Liver (tissue), 9 donors: ENCODE data around the gene CEP170. TPM values are rescaled to one million over a fixed set of nuclear protein-coding genes. Genes with fewer than 3 reads are reported as not detected.

Experiments
- DNase-seq: peaks from one replicate; pipeline ENCODE4 v3.0.0-alpha.2; 2017; ENCODE audit warnings: low spot score
- H3K27ac ChIP-seq, 2 donors: one replicate each; pipeline ENCODE4 v1.7.0; 2013; ENCODE audit warnings: inconsistent platforms in 2 of 2, low read length in 2 of 2, control low read depth in 1 of 2, low read depth in 1 of 2, mild to moderate bottlenecking in 1 of 2
- H3K27me3 ChIP-seq, 4 donors: one replicate each; pipeline versions ENCODE4 v1.6.1 to v1.7.0; 2013; ENCODE audit warnings: low read length in 3 of 4, inconsistent platforms in 1 of 4, mild to moderate bottlenecking in 1 of 4, moderate library complexity in 1 of 4; ENCODE audit not compliant: control insufficient read depth in 4 of 4, insufficient read depth in 4 of 4
- H3K36me3 ChIP-seq, 4 donors: one replicate each; pipeline versions ENCODE4 v1.6.1 to v1.7.0; 2013; ENCODE audit warnings: low read length in 3 of 4, mild to moderate bottlenecking in 3 of 4, low read depth in 1 of 4, moderate library complexity in 1 of 4; ENCODE audit not compliant: control insufficient read depth in 4 of 4, insufficient read depth in 3 of 4
- H3K4me1 ChIP-seq, 4 donors: one replicate each; pipeline versions ENCODE4 v1.6.1 to v1.7.0; 2013; ENCODE audit warnings: low read length in 3 of 4, mild to moderate bottlenecking in 3 of 4, moderate library complexity in 1 of 4; ENCODE audit not compliant: control insufficient read depth in 4 of 4, insufficient read depth in 4 of 4
- H3K4me3 ChIP-seq, 3 donors: one replicate each; pipeline versions ENCODE4 v1.6.1 to v1.7.0; 2013; ENCODE audit warnings: low read length in 3 of 3, control low read depth in 1 of 3, low read depth in 1 of 3, mild to moderate bottlenecking in 1 of 3
- H3K9ac ChIP-seq, 2 donors: one replicate each; pipeline ENCODE4 v1.7.0; 2013; ENCODE audit warnings: low read length in 2 of 2, mild to moderate bottlenecking in 2 of 2, moderate library complexity in 2 of 2, control low read depth in 1 of 2, low read depth in 1 of 2
- H3K9me3 ChIP-seq, 4 donors: one replicate each; pipeline versions ENCODE4 v1.6.1 to v1.7.0; 2013; ENCODE audit warnings: low read length in 3 of 4; ENCODE audit not compliant: control insufficient read depth in 4 of 4
- CTCF ChIP-seq: fragments of 150-350 bp; IDR thresholded peaks from 2 replicates; pipeline ENCODE4 v1.5.1; 2017; ENCODE audit warnings: improper control_type of control experiment, low read depth, low read length; ENCODE audit not compliant: missing input control
- EGR1 ChIP-seq, 2 donors: IDR thresholded peaks; 2 replicates each; pipeline ENCODE4 v1.6.1; 2016 to 2018; ENCODE audit warnings: antibody characterized with exemption in 2 of 2, low read depth in 2 of 2
- FOXA1 ChIP-seq: IDR thresholded peaks from 2 replicates; pipeline ENCODE4 v1.6.1; 2016; ENCODE audit warnings: antibody characterized with exemption
- FOXA2 ChIP-seq: IDR thresholded peaks from 2 replicates; pipeline ENCODE4 v1.6.1; 2016; ENCODE audit warnings: antibody characterized with exemption
- GABPA ChIP-seq, 2 donors: IDR thresholded peaks in 1 of 2; conservative IDR thresholded peaks in 1 of 2; 2 replicates each; pipeline ENCODE4 v1.6.1; 2016; ENCODE audit warnings: antibody characterized with exemption in 2 of 2, mild to moderate bottlenecking in 1 of 2, moderate library complexity in 1 of 2
- HNF4A ChIP-seq, 2 donors: conservative IDR thresholded peaks; 2 replicates each; pipeline ENCODE4 v1.6.1; 2016; ENCODE audit warnings: antibody characterized with exemption in 2 of 2, mild to moderate bottlenecking in 2 of 2
- HNF4G ChIP-seq: IDR thresholded peaks from 2 replicates; pipeline ENCODE4 v1.6.1; 2016; ENCODE audit warnings: antibody characterized with exemption
- JUND ChIP-seq, 2 donors: IDR thresholded peaks; 2 replicates each; pipeline ENCODE4 v1.6.1; 2016; ENCODE audit warnings: antibody characterized with exemption in 2 of 2
- NR2F2 ChIP-seq: IDR thresholded peaks from 2 replicates; pipeline ENCODE4 v1.6.1; 2016; ENCODE audit warnings: antibody characterized with exemption
- RAD21 ChIP-seq, 2 donors: IDR thresholded peaks; 2 replicates each; pipeline ENCODE4 v1.6.1; 2016; ENCODE audit warnings: antibody characterized with exemption in 2 of 2, mild to moderate bottlenecking in 2 of 2
- REST ChIP-seq: IDR thresholded peaks from 2 replicates; pipeline ENCODE4 v1.6.1; 2016; ENCODE audit warnings: antibody characterized with exemption, mild to moderate bottlenecking
- RXRA ChIP-seq, 2 donors: IDR thresholded peaks; 2 replicates each; pipeline ENCODE4 v1.6.1; 2017 to 2018; ENCODE audit warnings: antibody characterized with exemption in 2 of 2, mild to moderate bottlenecking in 1 of 2
- SP1 ChIP-seq: IDR thresholded peaks from 2 replicates; pipeline ENCODE4 v1.6.1; 2018; ENCODE audit warnings: antibody characterized with exemption, mild to moderate bottlenecking
- TAF1 ChIP-seq: conservative IDR thresholded peaks from 2 replicates; pipeline ENCODE4 v1.6.1; 2016; ENCODE audit warnings: antibody characterized with exemption, mild to moderate bottlenecking
- YY1 ChIP-seq: IDR thresholded peaks from 2 replicates; pipeline ENCODE4 v1.6.1; 2016; ENCODE audit warnings: antibody characterized with exemption, mild to moderate bottlenecking
- WGBS: extraction: QIAGEN DNeasy Blood & Tissue Kit; methylation state at CpG from one replicate; pipeline ENCODE4 v1.1.7; 2013; 5-methylcytosine and 5-hydroxymethylcytosine counted together
- polyA plus RNA-seq, 2 donors: library from polyadenylated mRNA; stranded (reverse) in 1 of 2; unstranded in 1 of 2; fragments of 200-250 nt in 1 of 2; fragments of >200 nt in 1 of 2; fragmentation: Nextera tagmentation in 1 of 2; extraction: Ambion mirVana in 1 of 2; gene quantifications; one replicate each; pipeline versions ENCODE4 v1.2.1 to v1.2.3, GENCODE V29; 2013 to 2015
- total RNA-seq, 2 donors: library from RNA; depleted of rRNA; stranded (reverse); fragments of >200 nt; gene quantifications; one replicate each; pipeline ENCODE4 v1.2.3, GENCODE V29; 2014
- TF ChIP-seq, protein P1 (sequence below): IDR thresholded peaks from 2 replicates; pipeline ENCODE4 v1.6.1; 2016; ENCODE audit warnings: antibody characterized with exemption
- TF ChIP-seq, protein P2 (sequence below): IDR thresholded peaks from 2 replicates; pipeline ENCODE4 v1.6.1; 2016; ENCODE audit warnings: antibody characterized with exemption
- TF ChIP-seq, protein P3 (sequence below): IDR thresholded peaks from 2 replicates; pipeline ENCODE4 v1.6.1; 2016; ENCODE audit warnings: antibody characterized with exemption
- donor health status: healthy.
- donor health status: healthy.
- donor health status: healthy.
- donor health status: healthy.
- donor health status: healthy.

CEP170 gene
- total RNA-seq (10 to 100 TPM; 20.6 to 21.5 TPM), polyA plus RNA-seq (1 to 10 TPM; 5.0 to 9.2 TPM)

GRCh38 chr1:243254927-243255790 lies at the start of gene CEP170:
Gene CEP170 (minus strand): TSS chr1:243255281. CDS start chr1:243225280, 30,001 bp downstream.
- DNase-seq: peak; percentile 91
- peak within 1 kb of the TSS; percentile 83 to 96 (median 90) for H3K4me3 ChIP-seq
- no peaks in the 10 kb centered on the region for H3K9me3 ChIP-seq
- peaks cover 0 to 28% (median 16%) of the 10 kb centered on the region in 4 donors for H3K4me1 ChIP-seq
- peak within 1 kb of the TSS; percentile 96 to 97 for H3K27ac ChIP-seq
- H3K36me3 ChIP-seq: peaks cover 0 to 4% (median 0%) of the 10 kb centered on the region in 4 donors
- H3K9ac ChIP-seq: peak within 1 kb of the TSS; percentile 80 to 93
- TF ChIP-seq TAF1: peak; percentile 49
- TF ChIP-seq SP1: no peak
- no peak for TF ChIP-seq GABPA (IDR thresholded peaks at IDR 0.05 in 1 of 2, conservative IDR thresholded peaks at IDR 0.05 in 1 of 2)
- TF ChIP-seq YY1: peak; percentile 58
- TF ChIP-seq, protein P1, sequence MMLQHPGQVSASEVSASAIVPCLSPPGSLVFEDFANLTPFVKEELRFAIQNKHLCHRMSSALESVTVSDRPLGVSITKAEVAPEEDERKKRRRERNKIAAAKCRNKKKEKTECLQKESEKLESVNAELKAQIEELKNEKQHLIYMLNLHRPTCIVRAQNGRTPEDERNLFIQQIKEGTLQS: no peak
- TF ChIP-seq REST: peak; percentile 42
- under 1% methylated on average over 74 of the region's 74 CpGs for WGBS
- H3K27me3 ChIP-seq: no peaks in the 10 kb centered on the region

GRCh38 chr1:243301059-243301458 lies 46.0 kb upstream of the CEP170 start:
- no peak overlapping the region for H3K4me3 ChIP-seq
- H3K36me3 ChIP-seq: peaks cover 0 to 10% (median 3%) of the 10 kb centered on the region in 4 donors
- no peaks in the 10 kb centered on the region for H3K4me1 ChIP-seq
- TF ChIP-seq, protein P1: no peak
- TF ChIP-seq RAD21 (IDR thresholded peaks at IDR 0.05): no peak
- TF ChIP-seq HNF4G: no peak
- TF ChIP-seq JUND (IDR thresholded peaks at IDR 0.05): no peak
- TF ChIP-seq HNF4A (conservative IDR thresholded peaks at IDR 0.05): no peak
- TF ChIP-seq, protein P2, sequence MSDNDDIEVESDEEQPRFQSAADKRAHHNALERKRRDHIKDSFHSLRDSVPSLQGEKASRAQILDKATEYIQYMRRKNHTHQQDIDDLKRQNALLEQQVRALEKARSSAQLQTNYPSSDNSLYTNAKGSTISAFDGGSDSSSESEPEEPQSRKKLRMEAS: no peak
- no peak for TF ChIP-seq CTCF
- TF ChIP-seq EGR1 (IDR thresholded peaks at IDR 0.05; ENCODE audit: low read depth in 2 of 2): no peak
- no peak for TF ChIP-seq REST
- no peak for TF ChIP-seq GABPA (IDR thresholded peaks at IDR 0.05 in 1 of 2, conservative IDR thresholded peaks at IDR 0.05 in 1 of 2)
- TF ChIP-seq RXRA (IDR thresholded peaks at IDR 0.05): no peak
- TF ChIP-seq YY1: no peak
- TF ChIP-seq TAF1: no peak
- TF ChIP-seq FOXA2: no peak
- TF ChIP-seq NR2F2: no peak
- no peak for TF ChIP-seq SP1
- TF ChIP-seq, protein P3, sequence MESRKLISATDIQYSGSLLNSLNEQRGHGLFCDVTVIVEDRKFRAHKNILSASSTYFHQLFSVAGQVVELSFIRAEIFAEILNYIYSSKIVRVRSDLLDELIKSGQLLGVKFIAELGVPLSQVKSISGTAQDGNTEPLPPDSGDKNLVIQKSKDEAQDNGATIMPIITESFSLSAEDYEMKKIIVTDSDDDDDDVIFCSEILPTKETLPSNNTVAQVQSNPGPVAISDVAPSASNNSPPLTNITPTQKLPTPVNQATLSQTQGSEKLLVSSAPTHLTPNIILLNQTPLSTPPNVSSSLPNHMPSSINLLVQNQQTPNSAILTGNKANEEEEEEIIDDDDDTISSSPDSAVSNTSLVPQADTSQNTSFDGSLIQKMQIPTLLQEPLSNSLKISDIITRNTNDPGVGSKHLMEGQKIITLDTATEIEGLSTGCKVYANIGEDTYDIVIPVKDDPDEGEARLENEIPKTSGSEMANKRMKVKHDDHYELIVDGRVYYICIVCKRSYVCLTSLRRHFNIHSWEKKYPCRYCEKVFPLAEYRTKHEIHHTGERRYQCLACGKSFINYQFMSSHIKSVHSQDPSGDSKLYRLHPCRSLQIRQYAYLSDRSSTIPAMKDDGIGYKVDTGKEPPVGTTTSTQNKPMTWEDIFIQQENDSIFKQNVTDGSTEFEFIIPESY: no peak
- no peak for TF ChIP-seq FOXA1
- no peak for DNase-seq
- 97% methylated on average over 2 of the region's 2 CpGs for WGBS
- H3K9ac ChIP-seq: no peak overlapping the region
- peaks cover 0 to 7% (median 0%) of the 10 kb centered on the region in 4 donors for H3K9me3 ChIP-seq
- H3K27ac ChIP-seq: no peak overlapping the region
- no peaks in the 10 kb centered on the region for H3K27me3 ChIP-seq
